ENCODE data around the gene LAMP1. TPM values are rescaled to one million over a fixed set of nuclear protein-coding genes. Genes with fewer than 3 reads are reported as not detected.

Gene LAMP1
- polyA plus RNA-seq, 1 of the 3 experiments (the other 2 are of a cell fraction): 261 TPM

DNA sequence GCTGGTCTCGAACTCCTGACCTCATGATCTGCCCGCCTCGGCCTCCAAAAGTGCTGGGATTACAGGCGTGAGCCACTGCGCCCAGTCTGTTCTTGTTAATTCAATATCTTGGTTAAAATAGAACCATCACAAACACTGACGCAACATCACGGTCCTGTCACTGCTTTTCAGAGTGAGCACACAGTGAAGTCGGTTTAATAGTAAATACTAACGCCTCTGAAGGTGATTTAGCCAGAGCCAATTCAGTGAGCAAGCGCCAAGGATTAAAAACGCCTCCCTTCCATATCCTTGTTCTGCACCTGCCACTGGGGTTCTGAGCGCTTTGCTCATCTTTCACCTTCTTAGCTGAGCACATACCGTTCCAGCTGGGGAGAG is 30.3 kb downstream of the LAMP1 start:
- no peaks in the 10 kb centered on the region for H3K27me3 ChIP-seq (ENCODE audit: insufficient read depth)
- H3K4me1 ChIP-seq (ENCODE audit: control insufficient read depth in 1 of 2, insufficient read depth in 2 of 2, low read depth in 1 of 2, low read length in 1 of 2): no peaks in the 10 kb centered on the region; a peak in 1 of 4 replicates
- no peak overlapping the region for H3K27ac ChIP-seq (ENCODE audit: low read depth in 2 of 2, low read length in 1 of 2)
- ChIA-PET CTCF (interaction anchor here (0.8 to 1.9 kb wide), 4 partner anchors 18 to 125 kb away, joined by 3 to 4 read pairs (median 4); no protein-coding TSS in a partner anchor), POLR2A (no interaction called here)
- H3K36me3 ChIP-seq (replicated peaks in 1 of 2; ENCODE audit: control insufficient read depth in 1 of 2, insufficient read depth in 2 of 2, low read length in 1 of 2): peaks cover 16 to 20% of the 10 kb centered on the region in 2 experiments
- no peaks in the 10 kb centered on the region for H4K20me1 ChIP-seq (ENCODE audit: insufficient read depth)
- H2AFZ ChIP-seq (ENCODE audit: low read depth): no peak overlapping the region
- WGBS (ENCODE audit: low lambda C conversion rate): 57% methylated on average over 13 of the region's 13 CpGs
- H3K9ac ChIP-seq: no peak overlapping the region
- no peak overlapping the region for H3K4me2 ChIP-seq
- H3K9me3 ChIP-seq: no peaks in the 10 kb centered on the region
- H3F3A ChIP-seq (replicated peaks; ENCODE audit: insufficient read depth): peaks cover 2% of the 10 kb centered on the region
- H3K79me2 ChIP-seq (ENCODE audit: insufficient read depth): no peaks in the 10 kb centered on the region
- no peak for TF ChIP-seq RFX5 (IDR thresholded peaks at IDR 0.05; ENCODE audit: low read length)
- 0 out of 2 replicates have a peak, but pooled peaks have one; percentile 4 for TF ChIP-seq POLR2AphosphoS5 (IDR thresholded peaks at IDR 0.05; ENCODE audit: low read depth, low read length)
- H3K9me2 ChIP-seq: no peaks in the 10 kb centered on the region
- DNase-seq: no peak
- H3K4me3 ChIP-seq (ENCODE audit: low read depth in 2 of 2, low read length in 1 of 2): no peak overlapping the region

DNA sequence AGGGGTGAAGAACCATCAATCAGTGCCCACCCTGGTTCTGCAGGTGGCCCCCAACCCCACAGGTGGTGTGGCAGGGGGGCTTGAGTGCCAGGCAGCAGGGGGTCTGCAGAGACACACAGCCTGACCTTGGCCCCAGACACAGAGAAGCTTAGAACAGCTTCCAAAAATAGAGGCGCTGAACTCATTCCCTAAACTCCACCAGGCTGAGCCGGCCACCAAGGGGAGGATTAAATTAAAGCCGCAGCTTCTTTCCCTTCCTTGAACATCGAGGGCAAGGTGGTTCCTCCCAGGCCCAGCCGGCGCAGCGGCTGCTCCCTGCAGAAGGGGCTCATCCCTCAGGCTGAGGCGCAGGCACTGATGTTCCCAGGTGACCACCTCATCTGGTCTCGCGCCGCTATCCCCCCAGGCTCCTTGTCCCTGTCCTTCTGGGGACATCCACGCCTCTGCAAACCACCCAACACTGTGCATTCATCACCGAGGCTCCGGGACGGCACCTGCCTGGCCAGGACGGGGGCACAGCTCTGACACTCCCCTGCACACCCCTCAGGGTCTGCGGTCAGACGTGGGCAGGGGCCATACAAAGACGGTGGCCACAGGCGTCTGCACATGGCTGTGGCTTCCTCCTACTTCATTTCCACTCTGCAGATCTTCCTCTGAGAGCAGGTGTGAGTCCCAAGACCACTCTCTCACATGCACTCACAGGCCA is 30.9 kb downstream of the LAMP1 start:
- Histone ChIP-seq H4K20me1 (ENCODE audit: insufficient read depth) (no peaks in the 10 kb centered on the region), H3K27me3 (ENCODE audit: insufficient read depth) (no peaks in the 10 kb centered on the region), H3K9me3 (no peaks in the 10 kb centered on the region), H3K79me2 (ENCODE audit: insufficient read depth) (no peaks in the 10 kb centered on the region), H2AFZ (ENCODE audit: low read depth) (no peak overlapping the region), H3K4me2 (no peak overlapping the region), H3K9me2 (no peaks in the 10 kb centered on the region), H3K4me1 (ENCODE audit: control insufficient read depth in 1 of 2, insufficient read depth in 2 of 2, low read depth in 1 of 2, low read length in 1 of 2) (no peaks in the 10 kb centered on the region; a peak in 1 of 4 replicates), H3F3A (replicated peaks; ENCODE audit: insufficient read depth) (peaks cover 2% of the 10 kb centered on the region), H3K9ac (no peak overlapping the region), H3K4me3 (ENCODE audit: low read depth in 2 of 2, low read length in 1 of 2) (no peak overlapping the region), H3K36me3 (replicated peaks in 1 of 2; ENCODE audit: control insufficient read depth in 1 of 2, insufficient read depth in 2 of 2, low read length in 1 of 2) (peaks cover 16 to 17% of the 10 kb centered on the region in 2 experiments), H3K27ac (ENCODE audit: low read depth in 2 of 2, low read length in 1 of 2) (no peak overlapping the region)
- POLR2A ChIA-PET: no interaction called here
- DNase-seq: peak; percentile 46
- 13% methylated on average over 16 of the region's 20 CpGs for WGBS (ENCODE audit: low lambda C conversion rate)
- TF ChIP-seq, protein P1, sequence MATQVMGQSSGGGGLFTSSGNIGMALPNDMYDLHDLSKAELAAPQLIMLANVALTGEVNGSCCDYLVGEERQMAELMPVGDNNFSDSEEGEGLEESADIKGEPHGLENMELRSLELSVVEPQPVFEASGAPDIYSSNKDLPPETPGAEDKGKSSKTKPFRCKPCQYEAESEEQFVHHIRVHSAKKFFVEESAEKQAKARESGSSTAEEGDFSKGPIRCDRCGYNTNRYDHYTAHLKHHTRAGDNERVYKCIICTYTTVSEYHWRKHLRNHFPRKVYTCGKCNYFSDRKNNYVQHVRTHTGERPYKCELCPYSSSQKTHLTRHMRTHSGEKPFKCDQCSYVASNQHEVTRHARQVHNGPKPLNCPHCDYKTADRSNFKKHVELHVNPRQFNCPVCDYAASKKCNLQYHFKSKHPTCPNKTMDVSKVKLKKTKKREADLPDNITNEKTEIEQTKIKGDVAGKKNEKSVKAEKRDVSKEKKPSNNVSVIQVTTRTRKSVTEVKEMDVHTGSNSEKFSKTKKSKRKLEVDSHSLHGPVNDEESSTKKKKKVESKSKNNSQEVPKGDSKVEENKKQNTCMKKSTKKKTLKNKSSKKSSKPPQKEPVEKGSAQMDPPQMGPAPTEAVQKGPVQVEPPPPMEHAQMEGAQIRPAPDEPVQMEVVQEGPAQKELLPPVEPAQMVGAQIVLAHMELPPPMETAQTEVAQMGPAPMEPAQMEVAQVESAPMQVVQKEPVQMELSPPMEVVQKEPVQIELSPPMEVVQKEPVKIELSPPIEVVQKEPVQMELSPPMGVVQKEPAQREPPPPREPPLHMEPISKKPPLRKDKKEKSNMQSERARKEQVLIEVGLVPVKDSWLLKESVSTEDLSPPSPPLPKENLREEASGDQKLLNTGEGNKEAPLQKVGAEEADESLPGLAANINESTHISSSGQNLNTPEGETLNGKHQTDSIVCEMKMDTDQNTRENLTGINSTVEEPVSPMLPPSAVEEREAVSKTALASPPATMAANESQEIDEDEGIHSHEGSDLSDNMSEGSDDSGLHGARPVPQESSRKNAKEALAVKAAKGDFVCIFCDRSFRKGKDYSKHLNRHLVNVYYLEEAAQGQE (IDR thresholded peaks at IDR 0.05; ENCODE audit: low read depth, low read length): no peak
- TF ChIP-seq, protein P2, sequence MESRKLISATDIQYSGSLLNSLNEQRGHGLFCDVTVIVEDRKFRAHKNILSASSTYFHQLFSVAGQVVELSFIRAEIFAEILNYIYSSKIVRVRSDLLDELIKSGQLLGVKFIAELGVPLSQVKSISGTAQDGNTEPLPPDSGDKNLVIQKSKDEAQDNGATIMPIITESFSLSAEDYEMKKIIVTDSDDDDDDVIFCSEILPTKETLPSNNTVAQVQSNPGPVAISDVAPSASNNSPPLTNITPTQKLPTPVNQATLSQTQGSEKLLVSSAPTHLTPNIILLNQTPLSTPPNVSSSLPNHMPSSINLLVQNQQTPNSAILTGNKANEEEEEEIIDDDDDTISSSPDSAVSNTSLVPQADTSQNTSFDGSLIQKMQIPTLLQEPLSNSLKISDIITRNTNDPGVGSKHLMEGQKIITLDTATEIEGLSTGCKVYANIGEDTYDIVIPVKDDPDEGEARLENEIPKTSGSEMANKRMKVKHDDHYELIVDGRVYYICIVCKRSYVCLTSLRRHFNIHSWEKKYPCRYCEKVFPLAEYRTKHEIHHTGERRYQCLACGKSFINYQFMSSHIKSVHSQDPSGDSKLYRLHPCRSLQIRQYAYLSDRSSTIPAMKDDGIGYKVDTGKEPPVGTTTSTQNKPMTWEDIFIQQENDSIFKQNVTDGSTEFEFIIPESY (IDR thresholded peaks at IDR 0.05; ENCODE audit: borderline replicate concordance, low read depth): no peak
- no peak for TF ChIP-seq SMC3 (IDR thresholded peaks at IDR 0.05; ENCODE audit: low read depth, low read length)
- no peak for TF ChIP-seq RXRA (IDR thresholded peaks at IDR 0.05; ENCODE audit: borderline replicate concordance, low read depth)
- peak; percentile 10; the same call in 1 of the 2 replicates for TF ChIP-seq POLR2AphosphoS5 (IDR thresholded peaks at IDR 0.05; ENCODE audit: low read depth, low read length)
- no peak for TF ChIP-seq FOSL2 (IDR thresholded peaks at IDR 0.05; ENCODE audit: borderline replicate concordance, low read depth)
- no peak for TF ChIP-seq RCOR1 (IDR thresholded peaks at IDR 0.05; ENCODE audit: low read length)
- CTCF ChIA-PET: interaction anchor here (1.4 to 1.9 kb wide), 3 partner anchors 18 to 124 kb away, joined by 3 to 4 read pairs (median 4); no protein-coding TSS in a partner anchor
